Measurements from ENCODE around the gene RABAC1. TPM values are rescaled to one million over a fixed set of nuclear protein-coding genes. Genes with fewer than 3 reads are reported as not detected.

The RABAC1 gene
- total and polyA plus RNA-seq, 2 donors (not counting 3 experiments of a cell fraction or from before 2014, with no cell fraction given), result 178 to 591 TPM

DNA sequence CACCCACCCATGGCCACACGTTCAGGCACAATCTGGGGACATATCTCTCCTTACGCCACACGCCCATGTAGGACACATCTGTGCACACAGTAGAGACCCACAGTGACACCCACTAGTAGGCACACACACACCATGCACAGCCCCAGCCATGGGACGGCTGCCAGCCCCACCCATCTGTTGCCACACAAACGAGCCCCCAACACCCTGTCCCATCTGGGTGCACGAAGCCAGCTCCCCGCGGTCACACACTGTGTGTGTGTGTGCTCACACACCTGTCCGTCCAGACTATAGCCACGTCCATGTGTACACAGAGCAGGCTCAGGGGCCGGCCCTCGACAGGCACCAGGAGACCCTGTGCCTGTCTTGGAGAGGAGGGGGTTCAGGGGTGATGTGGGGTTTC, 41.4 kb downstream of the RABAC1 start:
- H3K9me1 ChIP-seq (replicated peaks; ENCODE audit: control insufficient read depth, extremely low read depth, insufficient read depth, low read length), result no peaks in the 10 kb centered on the region
- peaks cover 52 to 60% of the 10 kb centered on the region in 2 experiments for H3K27me3 ChIP-seq (ENCODE audit: control insufficient read depth in 2 of 2, insufficient read depth in 2 of 2, low read length in 2 of 2)
- no peak for FAIRE-seq
- no peak overlapping the region for H3K4me2 ChIP-seq (ENCODE audit: insufficient read depth, low read length)
- TF ChIP-seq JUN (IDR thresholded peaks at IDR 0.05; ENCODE audit: borderline replicate concordance, insufficient read depth, insufficient read length, low read depth) (no peak), MYC (IDR thresholded peaks at IDR 0.05; ENCODE audit: low read depth, low read length) (no peak), POLR2A (IDR thresholded peaks at IDR 0.05; ENCODE audit: low read depth, low read length) (no peak), CTCF (IDR thresholded peaks at IDR 0.05; ENCODE audit: extremely low read depth in 1 of 2, insufficient read depth in 1 of 2, low read depth in 1 of 2, low read length in 2 of 2) (no peak), POLR2AphosphoS5 (IDR thresholded peaks at IDR 0.05; ENCODE audit: insufficient read depth, low read depth, low read length) (no peak), GATA2 (IDR thresholded peaks at IDR 0.05; ENCODE audit: insufficient read depth, insufficient read length, low read depth, low read length) (no peak), FOS (IDR thresholded peaks at IDR 0.05; ENCODE audit: borderline replicate concordance, insufficient read depth, low read length) (no peak)
- dilution Hi-C loops (cut with MboI; ENCODE audit: extremely low pct_ligation_motif_present, low sequenced_read_pairs), result no loop called here
- H3K9ac ChIP-seq (replicated peaks; ENCODE audit: extremely low read depth, insufficient read depth, low read length), result no peak overlapping the region
- H3K9me3 ChIP-seq (replicated peaks; ENCODE audit: control insufficient read depth, insufficient read depth, low read length), result no peaks in the 10 kb centered on the region
- no peaks in the 10 kb centered on the region for H4K20me1 ChIP-seq (replicated peaks; ENCODE audit: control insufficient read depth, extremely low read depth, insufficient read depth, low read length)
- POLR2A ChIA-PET, result no interaction called here
- DNase-seq (ENCODE audit: low read depth, low spot score), result no peak
- no peaks in the 10 kb centered on the region for H3K4me1 ChIP-seq (ENCODE audit: control insufficient read depth, extremely low read depth, insufficient read depth, low read length)
- H3K36me3 ChIP-seq (ENCODE audit: control insufficient read depth in 2 of 2, extremely low read depth in 1 of 2, insufficient read depth in 2 of 2, low read length in 2 of 2), result no peaks in the 10 kb centered on the region
- H2AFZ ChIP-seq (ENCODE audit: low read depth, low read length), result no peak overlapping the region
- intact Hi-C loops (cut with micrococcal nuclease), result no loop called here
- H3K79me2 ChIP-seq (ENCODE audit: control insufficient read depth, insufficient read depth, low read length), result no peaks in the 10 kb centered on the region
- CTCF ChIA-PET, result no interaction called here
- no peak overlapping the region for H3K27ac ChIP-seq (ENCODE audit: insufficient read depth, low read depth, low read length)
- H3K4me3 ChIP-seq (replicated peaks in 1 of 3; ENCODE audit: insufficient read depth in 1 of 3, low read depth in 1 of 3, low read length in 3 of 3), result no peak overlapping the region
- BruUV-seq (replicated peaks), result no TSS peak

Data from endothelial cell of umbilical vein (primary cell).